IMR-90 (cell line): Measurements from ENCODE around the gene IFNGR1. TPM values are rescaled to one million over a fixed set of nuclear protein-coding genes. Genes with fewer than 3 reads are reported as not detected.

Source experiments
- ATAC-seq: fragments of 200-7000 bp; cut with Tn5 transposase; 2 replicates; pipeline ENCODE4 v1.9.1; 2020; ENCODE audit warnings: low read depth, mild to moderate bottlenecking, moderate library complexity
- BruUV-seq: library from RNA; stranded (reverse); fragments of 400-500 nt; replicated peaks from 2 replicates; lab custom pipeline; 2021; lab: Mats Ljungman, UMichigan
- CTCF ChIA-PET: fragments of 300-600 bp; formaldehyde crosslinking; extraction: SDS; loops from one replicate; lab custom pipeline; 2021; ENCODE audit warnings: antibody characterized with exemption; lab: Yijun Ruan, JAX
- POLR2A ChIA-PET: fragments of 300-600 bp; sonication (Branson Sonifier 250); formaldehyde crosslinking; loops from one replicate; lab custom pipeline; 2022; ENCODE audit warnings: antibody characterized with exemption; ENCODE audit not compliant: unreplicated experiment; lab: Charles Lee
- DNase-seq: peaks from one replicate; pipeline ENCODE4 v3.0.0; 2013
- H2AFZ ChIP-seq: replicated peaks from 2 replicates; pipeline ENCODE3; 2013; ENCODE audit warnings: low read length, mild to moderate bottlenecking; ENCODE audit not compliant: poor library complexity
- H2AK5ac ChIP-seq: 2 replicates; pipeline ENCODE4 v1.6.1; 2013; ENCODE audit warnings: low read depth, low read length, inconsistent platforms
- H2AK9ac ChIP-seq: replicated peaks from 2 replicates; pipeline ENCODE3; 2013; ENCODE audit warnings: mild to moderate bottlenecking, low read depth, low read length, moderate library complexity; ENCODE audit not compliant: poor library complexity
- H2BK120ac ChIP-seq: 2 replicates; pipeline ENCODE4 v1.6.1; 2013; ENCODE audit warnings: low read depth, low read length, inconsistent platforms
- H2BK15ac ChIP-seq: 3 replicates; pipeline ENCODE4 v1.6.1; 2013; ENCODE audit warnings: low read depth, low read length, inconsistent platforms
- H2BK20ac ChIP-seq: 2 replicates; pipeline ENCODE4 v1.6.1; 2013; ENCODE audit warnings: low read depth, mild to moderate bottlenecking, inconsistent platforms, low read length, moderate library complexity
- H2BK5ac ChIP-seq: 2 replicates; pipeline ENCODE4 v1.6.1; 2013; ENCODE audit warnings: mild to moderate bottlenecking, low read depth, low read length, inconsistent platforms; ENCODE audit not compliant: poor library complexity, severe bottlenecking
- H3K14ac ChIP-seq: replicated peaks from 2 replicates; pipeline ENCODE4 v1.6.1; 2013; ENCODE audit warnings: low read depth, low read length, inconsistent platforms
- H3K18ac ChIP-seq: 2 replicates; pipeline ENCODE4 v1.6.1; 2013; ENCODE audit warnings: low read depth, low read length, control low read depth
- H3K23ac ChIP-seq: 2 replicates; pipeline ENCODE4 v1.6.1; 2013; ENCODE audit warnings: low read depth, low read length, inconsistent platforms
- H3K27ac ChIP-seq: 2 replicates; pipeline ENCODE4 v1.5.1; 2013; ENCODE audit warnings: mild to moderate bottlenecking, control low read depth, low read length; ENCODE audit not compliant: insufficient read depth
- H3K27me3 ChIP-seq: 2 replicates; pipeline ENCODE4 v1.6.1; 2013; ENCODE audit warnings: low read length; ENCODE audit not compliant: control insufficient read depth, insufficient read depth
- H3K36me3 ChIP-seq: 2 replicates; pipeline ENCODE4 v1.6.1; 2013; ENCODE audit warnings: low read length, mixed read lengths; ENCODE audit not compliant: control insufficient read depth, insufficient read depth
- H3K4ac ChIP-seq: 2 replicates; pipeline ENCODE4 v1.6.1; 2013; ENCODE audit warnings: low read depth, low read length, inconsistent platforms
- H3K4me1 ChIP-seq: 2 replicates; pipeline ENCODE4 v1.6.1; 2013; ENCODE audit warnings: low read length, mixed read lengths; ENCODE audit not compliant: control insufficient read depth, insufficient read depth
- H3K4me2 ChIP-seq: 2 replicates; pipeline ENCODE4 v1.6.1; 2013; ENCODE audit warnings: low read depth, mild to moderate bottlenecking, control low read depth, low read length, moderate library complexity
- H3K4me3 ChIP-seq: 2 replicates; pipeline ENCODE4 v1.5.1; 2013; ENCODE audit warnings: low read depth, mild to moderate bottlenecking, control low read depth, low read length, moderate library complexity; ENCODE audit not compliant: insufficient read depth
- H3K56ac ChIP-seq: 2 replicates; pipeline ENCODE4 v1.6.1; 2013; ENCODE audit warnings: low read length, inconsistent platforms; ENCODE audit not compliant: insufficient read depth; ENCODE audit errors: extremely low read depth
- H3K79me1 ChIP-seq, 2 experiments: 2 replicates each; pipeline ENCODE4 v1.6.1; 2013; ENCODE audit warnings: low read length in 2 of 2, inconsistent platforms in 1 of 2, low read depth in 1 of 2
- H3K9ac ChIP-seq: 2 replicates; pipeline ENCODE4 v1.6.1; 2013; ENCODE audit warnings: low read depth, low read length, control low read depth
- H3K9me1 ChIP-seq: 2 replicates; pipeline ENCODE4 v1.6.1; 2013; ENCODE audit warnings: low read length, inconsistent platforms; ENCODE audit not compliant: insufficient read depth
- H3K9me3 ChIP-seq: 2 replicates; pipeline ENCODE4 v1.6.1; 2013; ENCODE audit warnings: low read length; ENCODE audit not compliant: control insufficient read depth, insufficient read depth
- H4K20me1 ChIP-seq: 2 replicates; pipeline ENCODE4 v1.6.1; 2013; ENCODE audit warnings: low read length, inconsistent platforms; ENCODE audit not compliant: insufficient read depth
- H4K5ac ChIP-seq: 2 replicates; pipeline ENCODE4 v1.6.1; 2013; ENCODE audit warnings: mild to moderate bottlenecking, low read depth, low read length, control low read depth
- H4K8ac ChIP-seq, 2 experiments: 2 replicates each; pipeline ENCODE4 v1.6.1; 2013; ENCODE audit warnings: low read depth in 2 of 2, low read length in 2 of 2, control low read depth in 1 of 2, inconsistent platforms in 1 of 2
- H4K91ac ChIP-seq: 2 replicates; pipeline ENCODE4 v1.6.1; 2013; ENCODE audit warnings: low read depth, low read length, inconsistent platforms; ENCODE audit not compliant: insufficient read depth
- CEBPB ChIP-seq: IDR thresholded peaks from 2 replicates; pipeline ENCODE4 v1.6.1; 2012; ENCODE audit warnings: low read depth, low read length, improper control_type of control experiment
- CHD1 ChIP-seq: IDR thresholded peaks from 2 replicates; pipeline ENCODE4 v1.6.1; 2012; ENCODE audit warnings: low read depth, low read length, improper control_type of control experiment
- CTCF ChIP-seq: conservative IDR thresholded peaks from 2 replicates; pipeline ENCODE4 v1.5.1; 2012; ENCODE audit warnings: mild to moderate bottlenecking, low read depth, low read length, improper control_type of control experiment
- FOS ChIP-seq: fragments of 150-350 bp; IDR thresholded peaks from 2 replicates; pipeline ENCODE4 v1.6.1; 2016; ENCODE audit warnings: low read depth, low read length
- MXI1 ChIP-seq: IDR thresholded peaks from 2 replicates; pipeline ENCODE4 v1.6.1; 2012; ENCODE audit warnings: low read depth, mild to moderate bottlenecking, low read length, moderate library complexity, borderline replicate concordance
- WGBS, 2 experiments: methylation state at CpG; one replicate each; pipeline versions ENCODE4 v1.1.5 to v1.1.7; 2013; ENCODE audit warnings: missing lambda C conversion rate in 2 of 2; ENCODE audit not compliant: insufficient read length in 1 of 2; ENCODE audit errors: extremely low coverage in 2 of 2; 5-methylcytosine and 5-hydroxymethylcytosine counted together
- dilution Hi-C: fragments of 300-500 bp; cut with HindIII; formaldehyde crosslinking; loops from one replicate; pipeline ENCODE4 v1.14.3; 2018; ENCODE audit warnings: low sequenced_read_pairs; ENCODE audit not compliant: unreplicated experiment
- in situ Hi-C: fragments of 300-500 bp; cut with MboI; formaldehyde crosslinking; loops from 3 replicates; pipeline ENCODE4 v1.14.3; 2019; ENCODE audit warnings: low sequenced_read_pairs, inconsistent platforms, mixed read lengths
- intact Hi-C: fragments of 100-400 bp; cut with micrococcal nuclease; formaldehyde crosslinking; loops from 2 replicates; pipeline ENCODE4 v1.10.0; 2022
- polyA plus RNA-seq, 3 experiments: library from polyadenylated mRNA; depleted of rRNA; stranded (reverse); fragments of >200 nt; gene quantifications; 2 replicates each; pipeline ENCODE4 v1.2.3, GENCODE V29; 2012; ENCODE audit warnings: low replicate concordance in 1 of 3
- total RNA-seq: library from RNA; depleted of rRNA; stranded (reverse); fragments of >200 nt; gene quantifications from 2 replicates; pipeline ENCODE4 v1.2.3, GENCODE V29; 2012

Gene IFNGR1
- total and polyA plus RNA-seq, 2 of the 4 experiments (the other 2 are of a cell fraction), result 19.1 to 25.6 TPM

GRCh38 chr6:137223370-137224131, 4.4 kb upstream of the IFNGR1 start:
- no peak overlapping the region for H2AK9ac ChIP-seq
- 40% methylated on average over 1 of the region's 6 CpGs; no CpG with 5 or more reads in 1 of the 2 experiments for WGBS, 2 experiments
- H3K56ac ChIP-seq, result no peak overlapping the region
- H3K14ac ChIP-seq, result no peak overlapping the region
- no TSS peak for BruUV-seq
- dilution Hi-C loops, result no loop called here
- no peak overlapping the region for H3K4ac ChIP-seq
- H2BK120ac ChIP-seq, result no peak overlapping the region
- in situ Hi-C loops, result no loop called here
- H3K23ac ChIP-seq, result no peak overlapping the region
- no peak overlapping the region for H2BK5ac ChIP-seq
- H3K18ac ChIP-seq, result no peak overlapping the region
- H3K4me3 ChIP-seq, result no peak overlapping the region
- H3K36me3 ChIP-seq, result no peaks in the 10 kb centered on the region
- H4K5ac ChIP-seq, result no peak overlapping the region
- peaks cover 2% of the 10 kb centered on the region; the same call in 1 of the 2 replicates for H3K27me3 ChIP-seq
- H2AK5ac ChIP-seq, result no peak overlapping the region
- no peak overlapping the region for H3K4me2 ChIP-seq
- no peak overlapping the region for H4K91ac ChIP-seq
- CTCF ChIA-PET, result no interaction called here
- TF ChIP-seq CEBPB (0 out of 2 replicates have a peak, but pooled peaks have one; percentile 24), CHD1 (no peak), FOS (no peak), MXI1 (no peak), CTCF (no peak)
- H3K27ac ChIP-seq, result no peak overlapping the region
- POLR2A ChIA-PET, result no interaction called here
- no peaks in the 10 kb centered on the region for H4K20me1 ChIP-seq
- peaks cover 4 to 6% of the 10 kb centered on the region in 2 experiments; a peak in 3 of 4 replicates for H3K79me1 ChIP-seq
- H2BK15ac ChIP-seq, result 0 out of 3 replicates have a peak overlapping the region, but pooled peaks have one; percentile 13
- H4K8ac ChIP-seq, result no peak overlapping the region
- H2BK20ac ChIP-seq, result no peak overlapping the region
- H2AFZ ChIP-seq, result no peak overlapping the region
- no peaks in the 10 kb centered on the region; the same call in 1 of the 2 replicates for H3K4me1 ChIP-seq
- H3K9me1 ChIP-seq, result peaks cover 6% of the 10 kb centered on the region; the same call in 1 of the 2 replicates
- ATAC-seq (no peak), DNase-seq (peak; percentile 70)
- intact Hi-C loops, result no loop called here
- no peak overlapping the region for H3K9ac ChIP-seq
- H3K9me3 ChIP-seq, result no peaks in the 10 kb centered on the region
